Testis (tissue), 2 donors: ENCODE data around the gene RALGPS2.

Experiments
- CTCF ChIP-seq, 3 experiments: fragments of 450-650 bp in 2 of 3; fragments of 200-600 bp in 1 of 3; sonication (generic) in 1 of 3; IDR thresholded peaks; one replicate each; pipeline ENCODE4 v1.5.1; 2016 to 2019; ENCODE audit warnings: antibody characterized with exemption in 3 of 3, mild to moderate bottlenecking in 2 of 3, moderate library complexity in 1 of 3
- POLR2A ChIP-seq: fragments of 450-650 bp; IDR thresholded peaks from one replicate; pipeline ENCODE4 v1.6.1; 2017; ENCODE audit warnings: antibody characterized with exemption, mild to moderate bottlenecking, moderate library complexity

- TF ChIP-seq CTCF (IDR thresholded peaks at IDR 0.05) (no peak), POLR2A (no peak)
Observed at GRCh38 chr1:178706432-178706831, 18.6 kb upstream of the RALGPS2 start.
